K562 (cell line): ENCODE results near the gene RACK1. TPM values are rescaled to one million over a fixed set of nuclear protein-coding genes. Genes with fewer than 3 reads are reported as not detected.

ENCODE experiments used
- ATF3 ChIP-seq, 2 experiments: fragments of 450-650 bp in 1 of 2; sonication (generic) in 1 of 2; formaldehyde crosslinking in 1 of 2; IDR thresholded peaks in 1 of 2; conservative IDR thresholded peaks in 1 of 2; 2 replicates each; pipeline versions ENCODE4 v1.6.1 to v1.8.1; 2016 to 2023; ENCODE audit warnings: mild to moderate bottlenecking in 2 of 2, moderate library complexity in 2 of 2, inconsistent platforms in 1 of 2, missing genetic modification reagents in 1 of 2
- CBFA2T2 ChIP-seq: fragments of 450-650 bp; conservative IDR thresholded peaks from 2 replicates; pipeline ENCODE4 v1.6.1; 2017; ENCODE audit warnings: mild to moderate bottlenecking
- CREBBP ChIP-seq: IDR thresholded peaks from one replicate; pipeline ENCODE4 v1.6.1; 2012; ENCODE audit warnings: low read depth, mild to moderate bottlenecking, control low read depth, inconsistent platforms, low read length
- EWSR1 ChIP-seq: fragments of 450-650 bp; IDR thresholded peaks from 2 replicates; pipeline ENCODE4 v1.6.1; 2018; ENCODE audit warnings: borderline replicate concordance, mild to moderate bottlenecking, low read depth, moderate library complexity; ENCODE audit not compliant: partially characterized antibody
- ID3 ChIP-seq, 2 experiments: fragments of 250-450 bp in 1 of 2; fragments of 450-650 bp in 1 of 2; sonication (Bioruptor Pico) in 1 of 2; IDR thresholded peaks; 2 replicates each; pipeline versions ENCODE4 v1.6.1 to v1.8.0; 2016 to 2021; ENCODE audit warnings: mild to moderate bottlenecking in 2 of 2, moderate library complexity in 2 of 2, missing compliant biosample characterization in 1 of 2, missing genetic modification characterization in 1 of 2
- MAZ ChIP-seq, 2 experiments: fragments of 450-650 bp in 1 of 2; sonication (generic) in 1 of 2; formaldehyde crosslinking; IDR thresholded peaks in 1 of 2; conservative IDR thresholded peaks in 1 of 2; 2 replicates each; pipeline versions ENCODE4 v1.4.0 to v1.5.0; 2020; ENCODE audit warnings: mild to moderate bottlenecking in 1 of 2, missing genetic modification reagents in 1 of 2
- NR2F6 ChIP-seq: fragments of 450-650 bp; formaldehyde crosslinking; IDR thresholded peaks from 2 replicates; pipeline ENCODE4 v1.4.0; 2020; ENCODE audit warnings: mild to moderate bottlenecking
- PHF8 ChIP-seq: fragments of 200-600 bp; sonication (generic); IDR thresholded peaks from 2 replicates; pipeline ENCODE4 v1.6.1; 2012; ENCODE audit warnings: mixed run types, mild to moderate bottlenecking, inconsistent platforms, low read length, moderate library complexity, borderline replicate concordance
- RBM17 ChIP-seq: fragments of 200-400 bp; formaldehyde crosslinking; IDR thresholded peaks from 2 replicates; pipeline ENCODE4 v1.6.1; 2017; ENCODE audit warnings: low read depth, mild to moderate bottlenecking, low read length, borderline replicate concordance
- SMARCA4 ChIP-seq: fragments of 450-650 bp; IDR thresholded peaks from 2 replicates; pipeline ENCODE4 v1.6.1; 2016
- SNRNP70 ChIP-seq: fragments of 200-400 bp; formaldehyde crosslinking; optimal IDR thresholded peaks from 2 replicates; pipeline ENCODE3; 2017; ENCODE audit warnings: low read depth, low read length
- TFAM ChIP-seq: fragments of 250-450 bp; sonication (Bioruptor Pico); conservative IDR thresholded peaks from 2 replicates; pipeline ENCODE4 v1.5.0; 2021; ENCODE audit warnings: mild to moderate bottlenecking, moderate library complexity
- U2AF2 ChIP-seq: fragments of 200-400 bp; formaldehyde crosslinking; optimal IDR thresholded peaks from 2 replicates; pipeline ENCODE3; 2017; ENCODE audit warnings: low read depth, mild to moderate bottlenecking, low read length
- UBTF ChIP-seq, 2 experiments: IDR thresholded peaks; 2 replicates each; pipeline ENCODE4 v1.6.1; 2012; ENCODE audit warnings: improper control_type of control experiment in 2 of 2, low read depth in 2 of 2, low read length in 2 of 2, borderline replicate concordance in 1 of 2
- ZFP36 ChIP-seq: fragments of 150-350 bp; IDR thresholded peaks from 2 replicates; pipeline ENCODE4 v1.6.1; 2018; ENCODE audit warnings: low read length, low read depth; ENCODE audit not compliant: partially characterized antibody
- ZFX ChIP-seq: sonication (generic); formaldehyde crosslinking; IDR thresholded peaks from 2 replicates; pipeline ENCODE4 v1.8.0; 2022; ENCODE audit warnings: mild to moderate bottlenecking, missing genetic modification reagents, moderate library complexity
- ZNF778 ChIP-seq: fragments of 450-650 bp; formaldehyde crosslinking; IDR thresholded peaks from 2 replicates; pipeline ENCODE4 v1.4.0; 2020; ENCODE audit warnings: mild to moderate bottlenecking, moderate library complexity
- polyA plus RNA-seq, 8 experiments: library from polyadenylated mRNA; depleted of rRNA in 4 of 8; stranded (reverse) in 5 of 8; unstranded in 3 of 8; fragments of >200 nt; fragmentation: Nextera tagmentation in 2 of 8; fragmentation: Illumina TruSeq in 1 of 8; extraction: Ambion mirVana in 2 of 8; extraction: Trizol in 1 of 8; gene quantifications; 2 replicates each; pipeline versions ENCODE4 v1.2.1 to v1.2.3, GENCODE V29; 2011 to 2014; ENCODE audit warnings: inconsistent platforms in 1 of 8, missing spikeins in 1 of 8
- total RNA-seq, 7 experiments: library from RNA; depleted of rRNA in 6 of 7; stranded (reverse); fragments of >200 nt in 6 of 7; fragmentation: Illumina TruSeq in 2 of 7; extraction: Trizol in 2 of 7; gene quantifications; 2 replicates each; pipeline versions ENCODE4 v1.2.1 to v1.2.3, GENCODE V29; 2011 to 2021; ENCODE audit warnings: low replicate concordance in 1 of 7
- TF ChIP-seq, protein P1 (sequence below): sonication (generic); formaldehyde crosslinking; IDR thresholded peaks from 2 replicates; pipeline ENCODE4 v1.8.0; 2023; ENCODE audit warnings: mild to moderate bottlenecking, missing genetic modification reagents

The RACK1 gene
- total and polyA plus RNA-seq, 9 of the 15 experiments (the other 6 are each of a cell fraction or from before 2014, with no cell fraction given), result 2,303 to 5,311 (median 3,833) TPM

DNA sequence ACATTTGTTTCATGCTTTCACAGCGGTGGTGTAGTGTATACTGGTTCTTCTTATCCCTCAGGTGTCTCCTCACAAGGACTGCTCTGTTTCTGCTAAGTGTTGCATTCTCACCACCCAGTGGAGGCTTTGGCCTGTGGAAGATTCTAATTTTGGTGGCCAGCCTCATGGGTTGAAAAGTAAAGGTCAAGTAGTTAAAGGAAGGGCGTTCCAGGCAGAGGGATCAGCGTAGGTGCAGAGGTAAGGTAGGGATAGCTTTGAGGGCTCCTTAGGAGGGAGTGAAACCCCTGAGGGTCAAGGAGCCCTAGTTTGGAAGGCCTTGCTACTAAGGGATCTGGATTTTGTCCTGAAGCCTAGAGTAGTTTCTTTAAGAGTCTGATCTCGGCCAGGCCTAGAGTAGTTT, 4.6 kb upstream of the RACK1 start (continued):
- TF ChIP-seq ZFX (peak; percentile 60), UBTF (IDR thresholded peaks at IDR 0.05; ENCODE audit: borderline replicate concordance in 1 of 2, low read depth in 2 of 2, low read length in 2 of 2) (0 out of 4 replicates have a peak, but pooled peaks of 1 of the 2 experiments have one; percentile 60), EWSR1 (no peak), CREBBP (no peak), ID3 (CRISPR knock-in tag; IDR thresholded peaks at IDR 0.05) (no peak), ID3 (tag; IDR thresholded peaks at IDR 0.05) (peak; percentile 66; the same call in 1 of the 2 replicates), CBFA2T2 (no peak), NR2F6 (no peak), RBM17 (no peak), TFAM (no peak), ATF3 (IDR thresholded peaks at IDR 0.05) (no peak), ATF3 (CRISPR knock-in tag; conservative IDR thresholded peaks at IDR 0.05) (no peak), U2AF2 (no peak), ZFP36 (no peak), PHF8 (no peak), SMARCA4 (no peak), MAZ (CRISPR knock-in tag; conservative IDR thresholded peaks at IDR 0.05 in 1 of 2, IDR thresholded peaks at IDR 0.05 in 1 of 2) (no peak), ZNF778 (CRISPR knock-in tag) (no peak), SNRNP70 (no peak)
- TF ChIP-seq, protein P1, sequence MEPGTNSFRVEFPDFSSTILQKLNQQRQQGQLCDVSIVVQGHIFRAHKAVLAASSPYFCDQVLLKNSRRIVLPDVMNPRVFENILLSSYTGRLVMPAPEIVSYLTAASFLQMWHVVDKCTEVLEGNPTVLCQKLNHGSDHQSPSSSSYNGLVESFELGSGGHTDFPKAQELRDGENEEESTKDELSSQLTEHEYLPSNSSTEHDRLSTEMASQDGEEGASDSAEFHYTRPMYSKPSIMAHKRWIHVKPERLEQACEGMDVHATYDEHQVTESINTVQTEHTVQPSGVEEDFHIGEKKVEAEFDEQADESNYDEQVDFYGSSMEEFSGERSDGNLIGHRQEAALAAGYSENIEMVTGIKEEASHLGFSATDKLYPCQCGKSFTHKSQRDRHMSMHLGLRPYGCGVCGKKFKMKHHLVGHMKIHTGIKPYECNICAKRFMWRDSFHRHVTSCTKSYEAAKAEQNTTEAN (CRISPR knock-in tag), result 0 out of 2 replicates have a peak, but pooled peaks have one; percentile 44
- TF ChIP-seq, all 486 proteins: peak for 4
